Central memory CD8-positive, alpha-beta T cell (primary cell): ENCODE results near the gene HOXD13.

Source experiments
- ATAC-seq: fragments of 150-1000 bp; cut with Tn5 transposase; replicated peaks from 2 replicates; pipeline ENCODE4 v1.10.0; 2022; ENCODE audit warnings: mild to moderate bottlenecking, moderate FRiP score, moderate number of reproducible peaks; ENCODE audit not compliant: poor library complexity, severe bottlenecking; ENCODE audit errors: extremely low read depth
- DNase-seq, 2 donors: peaks; one replicate each; pipeline ENCODE4 v3.0.0; 2021; ENCODE audit warnings: low spot score in 2 of 2
- H3K27ac Mint-ChIP-seq: one replicate; pipeline ENCODE4 v1.8.0; 2022; ENCODE audit warnings: low read depth, mild to moderate bottlenecking, moderate library complexity, mixed read lengths
- H3K27me3 Mint-ChIP-seq: one replicate; pipeline ENCODE4 v1.8.0; 2022; ENCODE audit warnings: mixed read lengths
- H3K36me3 Mint-ChIP-seq: one replicate; pipeline ENCODE4 v1.8.0; 2022; ENCODE audit warnings: mild to moderate bottlenecking, moderate library complexity, mixed read lengths; ENCODE audit not compliant: insufficient read depth
- H3K4me1 Mint-ChIP-seq: one replicate; pipeline ENCODE4 v1.8.0; 2022; ENCODE audit warnings: mixed read lengths
- H3K4me3 Mint-ChIP-seq: one replicate; pipeline ENCODE4 v1.8.0; 2022; ENCODE audit warnings: mild to moderate bottlenecking, moderate library complexity, mixed read lengths
- H3K9me3 Mint-ChIP-seq: one replicate; pipeline ENCODE4 v1.8.0; 2022; ENCODE audit warnings: mixed read lengths

HOXD13 gene

DNA sequence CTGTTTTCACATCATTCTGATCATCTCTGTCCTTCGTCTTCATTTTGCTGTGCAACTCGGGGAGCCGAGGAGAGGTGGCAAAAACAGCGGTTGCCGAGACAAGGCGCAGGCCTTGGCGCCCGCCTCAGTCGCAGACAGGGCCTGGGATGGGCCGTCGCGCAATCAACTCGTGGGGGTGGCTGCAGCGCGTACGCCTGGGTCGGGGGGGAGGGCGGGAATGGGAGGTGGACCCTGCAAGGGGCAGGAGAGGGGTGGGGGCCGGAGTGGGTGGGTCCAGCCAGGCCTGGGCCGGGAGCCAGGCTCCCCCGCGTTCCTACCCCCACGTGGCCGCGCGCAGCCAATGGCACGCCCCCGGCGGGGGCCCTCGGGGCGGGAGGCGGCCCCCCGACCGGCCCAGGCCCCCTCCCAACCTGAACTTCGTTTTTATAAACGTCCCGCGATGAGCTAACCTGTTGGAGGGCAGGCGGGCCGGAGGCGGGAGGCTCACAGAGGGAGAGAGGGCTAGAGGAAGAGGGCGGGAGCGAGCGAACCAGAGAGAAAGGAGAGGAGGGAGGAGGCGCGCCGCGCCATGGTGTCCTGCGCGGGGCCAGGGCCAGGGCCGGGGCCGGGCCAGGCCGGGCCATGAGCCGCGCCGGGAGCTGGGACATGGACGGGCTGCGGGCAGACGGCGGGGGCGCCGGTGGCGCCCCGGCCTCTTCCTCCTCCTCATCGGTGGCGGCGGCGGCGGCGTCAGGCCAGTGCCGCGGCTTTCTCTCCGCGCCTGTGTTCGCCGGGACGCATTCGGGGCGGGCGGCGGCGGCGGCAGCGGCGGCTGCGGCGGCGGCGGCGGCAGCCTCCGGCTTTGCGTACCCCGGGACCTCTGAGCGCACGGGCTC, at the start of gene HOXD13:
TSS of gene HOXD13 (plus strand) at position 452 of the 875 bp plus-strand sequence. CDS start at position 622, 170 bp downstream.
- H3K27ac Mint-ChIP-seq: peak within 1 kb of the TSS; percentile 80
- H3K9me3 Mint-ChIP-seq: no peaks in the 10 kb centered on the region
- peak within 1 kb of the TSS; percentile 47 for H3K4me3 Mint-ChIP-seq
- no peak for ATAC-seq
- no peak for DNase-seq
- H3K27me3 Mint-ChIP-seq: peaks cover 95% of the 10 kb centered on the region
- peaks cover 22% of the 10 kb centered on the region for H3K4me1 Mint-ChIP-seq
- H3K36me3 Mint-ChIP-seq: peaks cover 25% of the 10 kb centered on the region

DNA sequence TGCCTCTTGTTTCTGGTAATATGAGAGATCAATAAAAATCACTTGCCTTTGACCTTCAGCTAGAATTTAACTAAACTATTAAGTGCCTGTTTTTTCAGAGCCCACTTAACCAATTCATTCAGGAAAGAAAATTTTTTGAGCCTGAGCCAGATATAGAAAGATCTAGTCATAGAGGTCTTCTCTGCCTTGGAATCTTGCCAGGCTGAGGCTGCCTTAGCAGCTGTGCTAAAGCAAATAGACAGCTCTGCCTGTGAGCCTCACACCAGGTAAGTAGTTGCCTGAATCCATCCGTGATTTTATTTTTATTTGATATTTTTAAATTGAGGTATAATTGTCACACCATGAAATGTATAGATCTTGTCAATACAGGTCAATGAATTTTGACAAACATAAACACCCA, 36.1 kb upstream of the HOXD13 start:
- Mint-ChIP-seq H3K9me3 (no peaks in the 10 kb centered on the region), H3K36me3 (no peaks in the 10 kb centered on the region), H3K4me1 (no peaks in the 10 kb centered on the region), H3K27ac (no peak overlapping the region), H3K27me3 (peaks cover 69% of the 10 kb centered on the region), H3K4me3 (no peak overlapping the region)
- ATAC-seq (no peak), DNase-seq (no peak)

DNA sequence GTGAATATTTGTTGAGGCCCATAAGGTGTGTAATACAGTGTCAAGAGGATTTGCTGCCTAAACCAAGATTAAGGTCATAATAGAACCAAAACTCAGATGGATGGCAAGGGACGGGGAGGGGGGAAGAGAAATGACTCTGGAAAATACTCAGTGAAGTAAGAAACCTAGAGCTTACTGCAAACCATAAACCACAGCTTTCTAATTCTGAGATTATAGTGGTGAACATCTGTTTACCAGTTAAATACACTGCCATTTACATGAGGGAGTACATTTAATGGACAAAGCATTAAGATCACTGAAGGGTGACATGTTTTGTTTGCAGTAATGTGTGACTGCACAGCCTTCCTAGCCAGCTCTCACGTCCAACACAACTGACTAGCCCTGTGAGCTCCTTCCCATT, 28.6 kb upstream of the HOXD13 start:
- H3K27me3 Mint-ChIP-seq: peaks cover 82% of the 10 kb centered on the region
- H3K27ac Mint-ChIP-seq: no peak overlapping the region
- DNase-seq (no peak), ATAC-seq (no peak)
- H3K9me3 Mint-ChIP-seq: no peaks in the 10 kb centered on the region
- no peak overlapping the region for H3K4me3 Mint-ChIP-seq
- H3K4me1 Mint-ChIP-seq: peaks cover 5% of the 10 kb centered on the region
- H3K36me3 Mint-ChIP-seq: peaks cover 2% of the 10 kb centered on the region

DNA sequence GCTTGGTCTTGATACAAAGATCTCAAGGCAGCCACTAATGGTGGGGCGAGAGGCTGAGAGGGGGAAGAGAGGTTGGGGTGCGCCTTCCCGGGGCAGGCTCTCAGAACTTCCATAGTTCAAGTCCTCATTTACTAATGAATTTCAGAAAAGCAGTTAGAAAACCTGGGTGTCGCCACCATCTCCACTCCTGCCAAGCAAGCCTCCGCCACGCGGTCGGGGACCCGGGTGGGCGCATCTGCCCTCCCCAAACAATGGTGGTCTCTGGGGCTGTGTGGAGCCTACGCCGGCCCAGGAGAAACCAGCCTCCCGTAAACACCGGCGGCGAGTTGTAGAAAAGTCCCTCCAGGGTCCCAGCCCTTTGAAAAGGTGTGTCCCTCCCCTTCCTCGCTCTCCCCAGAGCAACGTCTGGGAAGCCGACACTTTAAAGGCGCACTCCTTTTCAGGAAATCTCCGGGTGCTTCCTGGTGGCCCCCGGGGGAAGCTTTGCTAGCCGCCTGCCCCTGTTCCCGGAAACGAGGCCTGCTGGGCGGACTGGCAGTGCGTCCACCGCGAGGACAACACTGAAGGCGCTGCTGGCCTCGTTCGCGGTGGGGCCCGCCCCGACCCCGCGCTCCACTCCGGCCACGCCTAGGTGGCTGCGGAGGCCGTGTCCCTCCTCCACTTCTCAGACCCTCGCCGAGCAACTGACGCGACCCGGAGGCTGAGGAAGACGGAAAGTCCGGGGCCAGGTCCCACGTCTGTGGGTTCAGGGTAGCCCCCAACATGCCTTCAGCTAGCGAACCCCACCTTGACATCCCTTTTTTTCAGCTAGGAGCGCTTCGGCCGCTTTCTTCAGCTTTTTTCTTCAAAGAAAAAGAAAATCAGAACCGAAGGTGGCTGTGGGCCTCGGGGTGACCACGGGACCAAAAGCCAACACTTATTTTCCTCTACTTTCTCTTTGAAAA, 25.6 kb upstream of the HOXD13 start:
- Mint-ChIP-seq H3K9me3 (no peaks in the 10 kb centered on the region), H3K36me3 (peaks cover 2% of the 10 kb centered on the region), H3K4me1 (peaks cover 5% of the 10 kb centered on the region), H3K27me3 (peaks cover 98% of the 10 kb centered on the region), H3K4me3 (no peak overlapping the region), H3K27ac (no peak overlapping the region)
- DNase-seq (no peak), ATAC-seq (no peak)

DNA sequence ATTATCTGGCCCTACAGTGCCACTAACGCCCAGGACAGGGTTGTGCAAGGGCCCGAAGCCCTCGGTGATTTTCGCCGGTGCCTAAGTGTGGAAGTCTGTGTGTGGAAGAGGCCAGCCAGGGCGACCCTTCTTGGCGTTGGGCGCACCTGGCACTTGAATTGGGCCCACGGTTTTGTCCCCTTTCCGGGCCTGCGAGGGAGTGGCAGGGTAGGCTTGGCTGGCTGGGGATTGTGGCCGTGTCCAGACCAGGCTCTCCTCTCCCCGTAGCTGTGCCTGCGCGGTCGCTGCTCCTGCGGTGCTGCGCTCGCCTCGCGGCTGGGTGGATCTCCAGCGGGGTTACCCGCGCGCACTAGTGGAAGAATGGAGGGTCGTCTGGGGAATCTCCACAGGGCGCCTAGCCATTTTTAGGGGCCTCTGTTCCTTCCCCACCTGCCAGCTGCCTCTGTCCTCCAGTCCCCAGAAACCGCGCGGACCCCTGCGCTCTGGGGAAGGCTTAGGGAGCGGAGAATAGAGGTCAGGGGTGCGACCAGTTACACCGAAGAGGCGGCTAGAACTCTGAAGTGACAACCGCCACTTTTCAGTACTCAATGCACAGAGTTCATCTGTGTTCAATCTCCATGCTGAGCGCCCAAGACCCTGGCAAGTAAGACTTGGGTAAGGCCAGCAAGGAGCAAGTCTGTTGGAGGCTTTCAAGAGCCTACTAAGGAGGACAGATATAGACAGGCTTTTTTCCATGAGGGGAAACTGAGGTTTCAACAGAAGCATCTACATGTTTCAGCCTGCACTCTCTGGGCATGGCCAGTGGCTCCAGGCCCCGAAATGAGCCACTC, 24.7 kb upstream of the HOXD13 start:
- DNase-seq: no peak
- Mint-ChIP-seq H3K4me3 (no peak overlapping the region), H3K4me1 (peaks cover 5% of the 10 kb centered on the region), H3K9me3 (no peaks in the 10 kb centered on the region), H3K27me3 (peaks cover 98% of the 10 kb centered on the region), H3K36me3 (peaks cover 2% of the 10 kb centered on the region), H3K27ac (no peak overlapping the region)
- ATAC-seq: no peak

DNA sequence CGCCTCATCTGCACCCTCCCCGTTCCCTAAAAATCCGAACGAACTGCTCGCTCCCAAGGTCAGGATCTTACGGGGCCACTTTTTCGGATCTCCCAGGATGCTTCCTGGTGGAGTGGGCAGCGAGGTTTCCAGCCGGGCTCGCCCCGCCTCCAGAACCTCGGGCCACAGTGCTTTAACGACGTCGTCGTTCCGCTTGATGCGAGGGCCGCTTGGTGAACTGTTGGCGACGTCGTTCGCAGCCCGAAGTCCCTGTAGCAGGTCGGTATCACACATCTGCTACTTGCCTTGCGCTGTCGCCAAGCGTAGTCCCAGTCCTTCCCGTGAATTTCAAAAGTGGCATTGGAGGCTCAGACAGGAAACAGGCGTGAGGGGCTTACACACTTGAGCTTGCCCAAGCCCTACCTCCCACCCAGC, 24.1 kb upstream of the HOXD13 start:
- no peak overlapping the region for H3K27ac Mint-ChIP-seq
- H3K27me3 Mint-ChIP-seq: peaks cover 99% of the 10 kb centered on the region
- H3K9me3 Mint-ChIP-seq: no peaks in the 10 kb centered on the region
- DNase-seq (no peak), ATAC-seq (no peak)
- H3K36me3 Mint-ChIP-seq: peaks cover 2% of the 10 kb centered on the region
- peaks cover 5% of the 10 kb centered on the region for H3K4me1 Mint-ChIP-seq
- H3K4me3 Mint-ChIP-seq: no peak overlapping the region

DNA sequence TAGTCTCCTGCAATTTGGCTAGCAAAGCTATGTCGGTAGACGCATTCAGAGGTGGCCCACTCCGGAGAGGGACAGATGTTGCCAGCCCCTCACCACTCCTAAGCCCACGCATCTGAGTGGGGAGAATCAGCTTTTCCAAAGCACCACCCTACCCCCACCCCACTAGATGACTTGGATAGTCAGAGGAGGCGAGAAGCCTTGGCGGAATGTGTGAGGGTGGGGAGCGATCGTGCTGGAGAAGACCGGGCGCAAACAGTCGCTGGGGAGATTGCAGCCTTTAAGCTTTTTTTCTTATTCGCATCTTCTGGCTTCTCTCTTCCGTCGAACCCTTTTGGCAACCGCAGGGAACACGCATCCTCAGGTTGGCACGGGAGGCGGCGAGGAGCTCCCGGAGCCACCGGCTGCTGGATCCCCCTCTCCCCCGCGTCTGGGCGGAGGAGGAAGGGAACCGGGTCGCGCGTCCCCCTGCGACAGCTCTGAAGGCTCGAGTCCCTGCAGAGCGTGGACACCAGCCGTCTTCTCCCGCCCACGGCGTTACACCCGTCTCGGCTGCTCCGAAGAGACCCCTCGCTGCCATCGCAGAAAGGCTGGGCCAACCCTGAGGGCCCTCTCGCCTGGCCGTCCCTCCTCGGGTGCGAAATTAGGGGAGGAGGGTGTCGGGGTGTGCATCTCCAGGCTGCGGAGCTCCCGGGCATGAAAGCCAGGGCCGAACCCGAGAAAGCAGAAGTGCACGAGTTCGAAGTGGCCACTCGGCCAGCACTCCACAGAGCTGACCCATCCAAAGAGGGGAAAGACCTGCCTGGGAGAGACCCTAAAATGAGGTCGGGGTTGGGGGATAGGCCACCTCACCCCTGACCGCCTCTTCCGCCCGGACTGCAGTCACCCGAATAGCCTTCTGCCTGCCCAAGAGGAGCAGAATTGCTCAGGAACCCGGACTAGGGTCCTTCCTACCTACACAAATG, 20.9 kb upstream of the HOXD13 start:
- H3K36me3 Mint-ChIP-seq: peaks cover 2% of the 10 kb centered on the region
- no peak for DNase-seq

DNA sequence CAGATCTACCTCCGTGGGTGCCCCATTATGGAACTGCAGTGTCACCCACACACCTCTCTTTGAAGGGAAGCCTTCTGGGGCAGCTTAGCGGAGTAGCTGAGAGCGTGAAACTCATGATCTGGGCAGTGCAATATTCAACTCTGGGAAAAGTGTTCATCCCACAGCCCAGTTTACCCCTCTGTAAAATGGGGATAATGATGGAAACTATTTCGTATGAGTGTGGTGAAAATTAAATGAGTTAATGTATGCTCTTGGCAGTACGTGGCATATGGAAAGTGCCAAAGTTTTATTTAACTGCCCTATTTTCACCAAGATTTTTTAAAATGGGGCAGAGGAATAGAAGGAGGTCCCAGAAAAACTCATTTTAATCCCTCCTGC, 20.2 kb upstream of the HOXD13 start:
- peaks cover 100% of the 10 kb centered on the region for H3K27me3 Mint-ChIP-seq
- no peak for DNase-seq
- H3K4me3 Mint-ChIP-seq: no peak overlapping the region
- no peak overlapping the region for H3K27ac Mint-ChIP-seq
- ATAC-seq: no peak
- peaks cover 2% of the 10 kb centered on the region for H3K36me3 Mint-ChIP-seq
- H3K4me1 Mint-ChIP-seq: peaks cover 5% of the 10 kb centered on the region
- peaks cover 13% of the 10 kb centered on the region for H3K9me3 Mint-ChIP-seq

More for the DNA sequence above, 20.9 kb upstream of the HOXD13 start:
- H3K9me3 Mint-ChIP-seq: peaks cover 11% of the 10 kb centered on the region
- H3K4me3 Mint-ChIP-seq: no peak overlapping the region
- H3K27me3 Mint-ChIP-seq: peaks cover 100% of the 10 kb centered on the region
- no peak for ATAC-seq
- peaks cover 5% of the 10 kb centered on the region for H3K4me1 Mint-ChIP-seq
- H3K27ac Mint-ChIP-seq: no peak overlapping the region

DNA sequence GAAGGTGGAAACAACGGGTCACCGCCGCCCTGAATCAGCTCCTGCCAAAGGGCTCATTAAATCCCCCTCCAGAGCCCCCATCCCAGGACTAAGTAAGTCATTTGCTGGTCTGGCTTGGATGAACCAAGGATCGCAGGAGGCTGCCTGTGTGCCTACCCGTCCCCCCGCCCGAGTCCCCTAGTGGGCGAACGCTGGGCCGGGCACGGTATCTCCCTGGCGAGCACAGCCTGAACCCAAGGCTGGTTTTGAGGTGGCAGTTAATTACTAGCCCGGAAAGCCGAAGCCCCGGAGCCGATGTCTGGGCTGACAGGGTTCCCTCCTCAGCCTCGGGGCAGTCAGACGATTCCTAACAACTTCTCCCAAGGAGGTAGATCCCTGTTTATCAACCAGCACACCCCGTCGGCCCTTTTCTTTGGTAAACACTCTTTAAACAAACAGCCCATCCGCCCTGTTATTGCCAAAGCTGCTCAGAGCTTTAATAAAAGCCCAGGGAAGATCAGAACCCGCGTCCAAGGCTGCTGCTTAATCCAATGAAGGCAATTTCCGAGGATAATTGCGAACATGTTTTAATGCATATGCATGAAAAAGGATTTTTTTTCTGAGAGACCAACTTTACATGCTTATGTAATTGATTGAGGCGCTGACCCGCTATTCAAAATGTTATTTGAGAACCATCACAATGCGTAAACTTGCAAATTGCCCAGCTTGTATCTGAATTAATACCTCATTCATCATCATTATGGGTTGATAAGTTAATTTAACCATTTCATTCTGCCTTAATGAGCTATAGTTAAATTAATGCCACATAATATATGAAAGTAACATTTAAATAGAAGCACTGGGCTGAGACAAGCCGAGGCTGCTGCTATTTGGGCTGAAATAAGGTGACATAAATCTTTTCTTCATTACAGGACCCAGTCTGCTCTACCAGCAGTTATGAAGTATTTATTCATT, 19.3 kb upstream of the HOXD13 start:
- ATAC-seq (no peak), DNase-seq (no peak)
- Mint-ChIP-seq H3K4me3 (no peak overlapping the region), H3K27me3 (peaks cover 96% of the 10 kb centered on the region), H3K4me1 (peaks cover 5% of the 10 kb centered on the region), H3K27ac (no peak overlapping the region), H3K9me3 (peaks cover 13% of the 10 kb centered on the region), H3K36me3 (peaks cover 1% of the 10 kb centered on the region)

DNA sequence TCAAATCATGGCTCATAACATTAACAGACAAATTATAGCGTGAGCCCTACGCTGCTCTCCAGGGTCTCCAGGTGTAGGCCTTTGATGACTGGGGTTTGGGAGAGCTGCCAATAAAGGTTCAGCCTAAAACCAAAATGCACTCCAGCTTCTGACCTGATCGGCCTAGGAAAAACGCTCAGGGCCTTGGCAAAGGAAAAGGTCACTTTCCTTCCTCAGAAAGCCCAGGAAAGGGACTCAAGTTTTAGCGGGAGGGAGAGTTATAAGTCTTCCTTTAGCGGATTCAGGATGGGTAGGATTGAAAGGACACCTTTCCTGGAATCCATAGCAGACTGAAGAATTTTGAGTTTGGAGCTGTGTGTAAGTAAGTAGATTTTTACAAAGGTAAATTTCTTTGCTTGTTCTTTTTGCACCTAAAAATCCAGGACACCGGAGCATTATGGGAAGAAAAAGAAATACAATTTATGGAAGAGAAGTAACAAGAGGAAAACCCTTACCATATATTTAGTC, 17.5 kb upstream of the HOXD13 start:
- DNase-seq (no peak), ATAC-seq (no peak)
- Mint-ChIP-seq H3K27ac (no peak overlapping the region), H3K36me3 (peaks cover 15% of the 10 kb centered on the region), H3K9me3 (peaks cover 13% of the 10 kb centered on the region), H3K4me1 (peaks cover 8% of the 10 kb centered on the region), H3K27me3 (peaks cover 96% of the 10 kb centered on the region), H3K4me3 (no peak overlapping the region)
